Stimulated activated CD8-positive, alpha-beta memory T cell treated with anti-CD3 and anti-CD28 coated beads, Interleukin-2, amount 100 ng/mL, for 1 hour (primary cell): Measurements from ENCODE around the gene PDLIM5.

Source experiments
- DNase-seq, 2 donors: peaks; one replicate each; pipeline ENCODE4 v3.0.0-alpha.2; 2020; ENCODE audit warnings: low read depth in 2 of 2

PDLIM5 gene

GRCh38 chr4:94698187-94698586 is 246.4 kb downstream of the PDLIM5 start:
- DNase-seq: no peak

GRCh38 chr4:94700298-94700697 is 248.6 kb downstream of the PDLIM5 start:
- no peak for DNase-seq

GRCh38 chr4:94701631-94702300 is 250.0 kb downstream of the PDLIM5 start:
- DNase-seq: no peak

- no peak for DNase-seq
Observed at GRCh38 chr4:94711635-94712034, 259.9 kb downstream of the PDLIM5 start.

GRCh38 chr4:94714365-94715160 is 262.8 kb downstream of the PDLIM5 start:
- no peak for DNase-seq

GRCh38 chr4:94715726-94716125 is 264.0 kb downstream of the PDLIM5 start:
- DNase-seq: no peak
